Glomerular visceral epithelial cell (primary cell): ENCODE measurements around the gene TMEM150A.
A peak's percentile ranks its signal among the peaks of the same experiment; 100 is the strongest.
"Not testable (repeated sequence)": the region's sequence is repeated elsewhere in the genome, so short reads cannot be mapped to it uniquely, and the experiment has no call there.

Source experiments
- DNase-seq: peaks from one replicate; pipeline ENCODE4 v3.0.0-alpha.2; 2016; ENCODE audit errors: extremely low spot score

TMEM150A gene

DNA sequence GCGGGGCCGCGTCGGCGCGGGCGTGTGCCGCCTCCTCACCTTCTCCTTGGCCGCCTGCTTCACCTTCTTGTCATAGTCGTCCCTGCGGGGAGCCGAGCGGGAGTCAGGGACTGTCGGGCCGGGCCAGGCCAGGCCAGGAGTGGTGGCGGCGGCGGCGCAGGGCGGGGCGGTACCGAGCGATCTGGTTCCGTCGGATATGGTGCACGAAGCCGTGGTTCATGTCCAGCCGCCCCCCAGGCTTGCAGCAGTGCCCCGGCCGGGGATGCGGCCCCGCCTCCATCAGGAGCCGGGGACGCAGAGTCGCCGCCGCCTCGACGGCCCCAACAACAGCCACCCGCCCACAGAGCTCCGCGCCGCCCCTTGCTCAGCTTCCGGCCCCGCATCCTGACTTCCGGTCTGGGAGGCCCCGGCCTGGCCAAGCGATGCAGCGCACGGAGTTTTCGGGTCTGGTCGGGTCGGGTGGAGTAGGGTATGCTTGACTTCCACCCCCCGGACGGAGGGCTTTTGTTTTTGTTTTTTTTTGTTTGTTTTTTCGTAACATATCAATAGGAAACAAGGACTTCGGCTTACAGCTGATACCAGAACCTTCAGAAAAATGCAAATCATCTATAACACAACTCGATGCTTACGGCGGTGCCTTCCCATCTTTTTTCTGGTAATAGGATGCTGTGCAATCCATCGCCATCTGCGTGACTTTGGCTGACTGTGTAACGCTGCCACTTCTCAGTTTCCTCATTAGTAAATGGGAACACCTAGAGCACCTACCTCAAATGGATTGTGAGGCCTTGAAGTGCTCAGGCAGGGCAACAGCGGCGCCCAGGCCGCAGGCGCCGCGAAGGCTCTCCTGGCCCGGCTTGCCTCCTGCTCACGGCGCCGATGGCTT, 9.4 kb upstream of the TMEM150A start, which contains the start of gene C2orf68:
Gene C2orf68, minus strand, starts transcription at position 362 of the 883 bp plus-strand sequence. Its CDS starts 82 bp downstream, at position 280.
- DNase-seq, result peak; percentile 81

- DNase-seq, result no peak
Measured at GRCh38 chr2:85611217-85611704, 8.8 kb upstream of the TMEM150A start.

- DNase-seq, result no peak
Measured at GRCh38 chr2:85607268-85608215, 5.0 kb upstream of the TMEM150A start.

DNA sequence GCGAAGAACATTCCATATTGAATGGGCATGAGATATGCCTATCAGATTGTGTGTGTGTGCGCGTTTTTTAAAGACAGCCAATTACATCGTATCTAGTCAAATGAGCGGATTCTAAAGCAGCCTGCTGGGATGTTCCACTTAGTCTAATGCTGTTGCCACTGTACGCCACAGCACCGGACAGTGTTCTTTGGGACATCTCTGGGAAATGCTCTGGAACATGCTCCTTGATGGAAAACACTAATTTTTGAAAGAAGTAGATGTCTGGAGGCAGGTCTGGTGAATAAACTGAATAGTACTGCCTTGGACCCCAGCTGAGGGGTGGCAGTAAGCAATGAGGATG, 3.6 kb upstream of the TMEM150A start:
- no peak for DNase-seq

DNA sequence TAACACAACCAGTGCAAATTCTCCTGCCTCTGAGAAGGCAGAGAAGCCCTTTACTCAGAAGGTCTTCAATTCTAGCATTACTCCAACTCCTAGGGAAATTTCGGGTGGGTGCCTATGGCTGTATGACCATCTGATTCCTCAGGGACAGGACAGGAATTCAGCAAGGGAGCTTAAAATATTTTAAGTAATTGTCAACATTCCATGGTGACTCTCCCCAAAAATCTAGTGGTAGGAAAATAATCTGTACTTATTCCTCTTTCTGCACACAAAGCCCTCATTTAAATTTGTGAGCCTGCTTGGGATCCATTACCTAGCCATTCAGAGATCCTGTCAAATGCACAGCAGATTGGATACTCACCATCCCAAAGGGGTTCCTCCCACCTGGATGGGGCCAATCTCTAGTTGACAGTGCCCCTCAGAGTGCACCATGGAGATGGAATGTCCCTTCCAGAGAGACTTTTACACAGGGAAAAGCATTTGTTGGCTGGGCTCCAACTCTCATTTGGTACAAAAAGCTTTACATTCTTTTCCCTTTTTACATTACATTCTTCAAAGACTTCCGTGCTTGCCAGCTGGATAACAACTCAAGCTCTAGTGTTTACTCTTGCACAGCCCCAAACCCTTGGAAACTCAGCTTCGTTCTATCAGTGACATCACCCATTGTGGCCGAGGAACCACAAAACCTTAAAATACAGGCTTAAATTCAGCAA, 3.1 kb upstream of the TMEM150A start:
- DNase-seq, result peak; percentile 57

DNA sequence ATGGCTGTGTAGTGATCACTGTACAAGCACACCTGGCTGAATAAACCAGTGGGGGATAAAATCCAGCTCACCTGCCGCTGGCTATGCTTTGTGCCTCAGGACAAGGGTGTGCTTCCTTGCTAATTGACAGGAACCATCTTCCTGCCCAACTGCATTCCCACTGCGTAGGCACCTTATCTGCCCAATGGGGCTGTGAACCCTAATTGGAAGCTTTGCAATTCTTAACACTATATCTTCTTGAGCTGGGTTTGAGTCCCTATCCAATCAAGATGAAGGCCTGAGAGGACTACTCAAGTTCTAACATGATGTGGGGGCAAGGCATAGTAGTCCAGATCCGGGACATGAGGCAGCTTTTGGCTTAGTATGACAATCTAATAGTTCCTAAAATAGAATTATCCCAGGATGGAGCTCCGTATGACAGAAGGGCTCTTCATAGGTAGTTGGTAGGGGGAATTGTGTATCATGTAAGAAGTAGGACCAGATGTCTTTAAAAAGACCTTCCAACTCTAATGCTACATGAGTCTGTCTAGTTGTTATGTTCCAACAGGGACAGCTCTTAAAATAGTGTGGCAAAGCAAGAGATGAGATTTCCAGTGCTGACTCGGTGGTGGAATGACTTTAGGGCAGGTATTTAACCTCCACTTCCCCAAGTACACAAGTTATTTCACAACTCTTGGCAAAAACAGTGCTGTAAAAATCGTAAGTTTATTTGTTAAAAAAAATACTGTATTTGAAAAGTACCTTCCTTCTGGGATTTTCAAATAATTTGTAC, 2.3 kb upstream of the TMEM150A start:
- DNase-seq, result no peak

- not testable (repeated sequence) for DNase-seq
Measured at GRCh38 chr2:85604133-85604444, 1.6 kb upstream of the TMEM150A start.

- DNase-seq, result peak; percentile 43
Measured at GRCh38 chr2:85601771-85602475, 575 bp downstream of the TMEM150A start.

DNA sequence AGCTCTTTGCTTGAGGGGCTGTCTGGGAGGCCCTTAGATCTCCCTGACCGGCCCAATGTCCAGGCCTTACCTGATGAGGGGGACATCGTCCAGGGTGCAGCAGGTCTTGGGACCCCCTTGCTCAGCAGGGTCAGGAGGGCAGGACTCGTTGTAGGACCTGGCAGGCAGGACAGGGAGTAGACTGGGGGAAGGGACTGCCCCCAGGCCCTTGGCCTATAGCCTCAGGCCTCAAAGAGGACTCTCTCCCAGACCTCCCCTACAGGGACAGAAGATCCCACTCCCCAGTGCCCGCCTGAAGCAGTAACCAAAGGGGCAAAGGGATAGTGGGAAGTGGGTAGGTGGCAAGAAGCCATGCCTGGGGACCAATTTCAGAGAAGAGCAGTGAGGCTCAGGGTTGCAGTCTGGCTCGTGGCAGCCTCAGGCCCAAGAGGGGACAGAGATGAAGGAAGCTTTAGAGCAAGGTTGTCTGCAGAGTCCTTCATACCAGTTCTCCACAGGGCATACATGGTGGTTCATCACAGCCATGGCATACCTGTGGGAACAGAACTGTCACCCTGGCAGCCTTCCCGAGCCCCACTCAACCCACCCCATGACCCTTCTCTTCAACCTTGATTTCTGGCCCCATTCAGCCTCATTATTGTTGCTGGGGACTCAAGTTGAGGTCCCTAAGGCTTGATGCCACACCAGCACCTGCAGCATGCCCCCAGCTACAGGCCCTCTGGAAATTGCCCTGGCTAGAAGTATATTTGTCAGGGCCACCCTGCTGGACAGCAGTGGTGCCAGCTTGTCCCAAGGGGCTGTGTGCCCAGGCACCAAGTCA, 1.3 kb downstream of the TMEM150A start:
- DNase-seq, result no peak

- no peak for DNase-seq
Measured at GRCh38 chr2:85600235-85600575, 2.3 kb downstream of the TMEM150A start.

DNA sequence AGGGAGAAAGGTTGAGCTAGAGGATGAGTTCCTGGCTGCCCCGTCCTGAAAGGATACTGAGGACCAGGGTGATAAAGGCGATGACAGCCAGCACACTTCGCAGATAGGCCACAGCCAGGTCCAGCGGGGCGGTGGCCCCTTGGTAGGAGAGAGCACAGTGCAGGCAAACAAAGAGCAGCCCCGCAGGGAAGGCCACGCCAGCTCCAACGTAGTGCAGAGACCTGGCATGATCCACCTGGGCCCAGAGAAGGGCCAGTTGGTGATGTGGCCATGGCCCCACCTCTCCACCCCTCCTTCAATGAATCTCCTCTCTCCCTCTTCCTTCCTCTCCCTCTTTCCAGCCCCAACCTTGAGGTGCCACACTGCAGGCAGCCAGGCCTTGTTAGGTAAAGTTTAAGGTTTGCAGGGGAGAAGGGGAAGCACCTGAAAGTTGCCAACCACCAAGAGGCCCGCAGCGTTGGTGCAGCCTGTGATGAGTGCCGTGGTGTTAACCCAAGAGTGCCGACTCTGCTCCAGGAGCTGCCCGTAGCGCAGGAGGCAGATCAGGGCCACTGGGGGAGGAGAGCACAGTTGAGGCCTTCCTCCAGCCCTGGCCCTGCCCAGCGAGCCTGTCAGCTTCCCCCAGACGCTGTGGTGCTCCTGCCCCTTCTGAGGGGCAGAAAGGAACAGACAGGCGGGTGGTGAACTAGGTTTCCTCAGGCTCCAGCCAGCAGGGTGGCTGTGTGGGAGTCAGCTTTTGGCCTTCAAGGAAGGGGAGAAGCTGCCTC, 2.8 kb downstream of the TMEM150A start:
- no peak for DNase-seq

GRCh38 chr2:85598594-85599340, 3.7 kb downstream of the TMEM150A start:
- no peak for DNase-seq

DNA sequence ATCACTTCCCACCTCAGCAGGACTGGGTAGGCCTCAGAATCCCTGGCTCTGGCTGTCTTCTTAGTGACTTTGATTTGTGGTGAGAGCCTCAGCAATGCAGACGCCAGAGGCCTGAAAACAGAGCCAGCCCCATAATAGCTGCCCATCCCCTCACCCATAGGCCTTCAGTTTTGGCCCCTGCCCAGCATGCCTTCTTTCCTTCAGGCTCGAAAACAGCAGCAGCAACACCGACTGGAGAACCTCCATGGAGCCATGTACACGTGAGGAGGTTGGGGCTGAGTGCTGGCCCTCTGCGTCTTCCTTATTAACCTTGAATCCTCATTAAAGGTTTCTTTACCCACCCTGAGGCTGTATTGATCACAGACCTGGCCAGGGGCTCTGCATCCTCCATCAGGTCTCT, 5.3 kb downstream of the TMEM150A start:
- no peak for DNase-seq

DNA sequence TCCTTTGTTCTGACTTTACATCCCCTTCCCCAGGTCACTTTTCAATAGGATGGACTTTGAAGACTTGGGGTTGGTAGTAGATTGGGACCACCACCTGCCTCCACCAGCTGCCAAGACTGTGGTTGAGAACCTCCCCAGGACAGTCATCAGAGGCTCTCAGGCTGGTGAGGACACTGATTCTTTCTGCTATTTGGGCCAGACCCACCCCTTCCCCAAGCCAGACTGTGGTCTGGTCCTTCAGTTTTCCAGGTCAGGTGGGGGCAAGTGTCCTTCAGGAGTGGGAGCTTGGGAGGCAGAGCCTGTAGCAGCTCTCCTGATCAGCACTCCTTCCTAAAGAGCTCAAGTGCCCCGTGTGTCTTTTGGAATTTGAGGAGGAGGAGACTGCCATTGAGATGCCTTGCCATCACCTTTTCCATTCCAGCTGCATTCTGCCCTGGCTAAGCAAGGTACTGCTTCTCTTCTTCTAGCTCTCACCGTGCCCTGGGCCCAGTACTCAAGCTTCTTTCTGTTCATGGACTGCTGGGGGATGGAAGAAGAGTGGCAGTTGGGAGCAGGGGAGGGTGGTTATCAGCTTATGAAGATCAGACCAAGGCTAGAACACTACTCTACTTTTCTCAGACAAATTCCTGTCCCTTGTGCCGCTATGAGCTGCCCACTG, 5.9 kb downstream of the TMEM150A start:
- DNase-seq, result no peak

GRCh38 chr2:85596026-85596333, 6.5 kb downstream of the TMEM150A start:
- DNase-seq, result peak; percentile 25

GRCh38 chr2:85595301-85596025, 7.0 kb downstream of the TMEM150A start, which contains the start of gene RNF181:
Gene RNF181 (plus strand): TSS chr2:85595745. CDS start chr2:85595764, 19 bp downstream.
- DNase-seq, result peak; percentile 95

DNA sequence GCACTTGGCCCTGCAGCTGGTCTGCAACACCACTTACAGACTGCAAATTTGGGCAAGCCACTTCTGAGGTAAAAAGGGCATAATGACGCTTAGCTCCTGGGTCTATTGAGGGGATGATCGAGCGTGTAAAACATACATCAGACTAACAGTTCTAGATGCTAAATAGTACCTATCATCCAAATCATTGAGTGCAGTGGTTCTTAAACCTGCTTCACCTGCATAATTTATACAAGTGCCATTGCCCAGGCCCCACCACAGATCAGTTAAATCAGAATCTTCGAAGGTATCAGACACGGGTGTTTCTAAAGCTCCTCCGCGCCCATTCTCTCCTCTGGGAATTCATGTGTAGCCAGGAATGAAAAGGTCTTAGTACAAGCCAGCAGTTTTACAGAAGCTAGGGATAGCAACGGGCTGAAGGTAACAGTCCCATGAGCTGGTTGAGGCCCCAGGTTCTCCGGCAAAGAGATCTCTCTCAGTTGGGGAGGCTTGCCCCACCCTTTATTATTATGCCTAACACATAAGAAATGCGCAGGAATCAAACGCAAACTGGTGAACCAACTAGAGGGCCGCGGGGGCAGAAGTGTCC, 7.7 kb downstream of the TMEM150A start:
- no peak for DNase-seq
